ENCODE results near the gene SHB.

- TF ChIP-seq, protein P1, sequence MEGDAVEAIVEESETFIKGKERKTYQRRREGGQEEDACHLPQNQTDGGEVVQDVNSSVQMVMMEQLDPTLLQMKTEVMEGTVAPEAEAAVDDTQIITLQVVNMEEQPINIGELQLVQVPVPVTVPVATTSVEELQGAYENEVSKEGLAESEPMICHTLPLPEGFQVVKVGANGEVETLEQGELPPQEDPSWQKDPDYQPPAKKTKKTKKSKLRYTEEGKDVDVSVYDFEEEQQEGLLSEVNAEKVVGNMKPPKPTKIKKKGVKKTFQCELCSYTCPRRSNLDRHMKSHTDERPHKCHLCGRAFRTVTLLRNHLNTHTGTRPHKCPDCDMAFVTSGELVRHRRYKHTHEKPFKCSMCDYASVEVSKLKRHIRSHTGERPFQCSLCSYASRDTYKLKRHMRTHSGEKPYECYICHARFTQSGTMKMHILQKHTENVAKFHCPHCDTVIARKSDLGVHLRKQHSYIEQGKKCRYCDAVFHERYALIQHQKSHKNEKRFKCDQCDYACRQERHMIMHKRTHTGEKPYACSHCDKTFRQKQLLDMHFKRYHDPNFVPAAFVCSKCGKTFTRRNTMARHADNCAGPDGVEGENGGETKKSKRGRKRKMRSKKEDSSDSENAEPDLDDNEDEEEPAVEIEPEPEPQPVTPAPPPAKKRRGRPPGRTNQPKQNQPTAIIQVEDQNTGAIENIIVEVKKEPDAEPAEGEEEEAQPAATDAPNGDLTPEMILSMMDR (IDR thresholded peaks at IDR 0.05): no peak
- no peak for TF ChIP-seq POLR2A (IDR thresholded peaks at IDR 0.05)
These were observed 103.9 kb downstream of the SHB start for GRCh38 chr9:37965116-37965515.

Data from body of pancreas (tissue), 4 donors.